H1 (cell line): Measurements from ENCODE around the gene VRK3. TPM values are rescaled to one million over a fixed set of nuclear protein-coding genes. Genes with fewer than 3 reads are reported as not detected.

Experiments used
- CTCF ChIA-PET: fragments of 300-600 bp; sonication (Branson Sonifier 250); formaldehyde crosslinking; loops from one replicate; lab custom pipeline; 2021; ENCODE audit not compliant: partially characterized antibody; lab: Charles Lee
- POLR2A ChIA-PET: fragments of 300-600 bp; sonication (Branson Sonifier 250); formaldehyde crosslinking; loops from one replicate; lab custom pipeline; 2021; ENCODE audit warnings: inconsistent platforms; ENCODE audit not compliant: partially characterized antibody; lab: Charles Lee
- DNase-seq, 2 experiments: peaks; one replicate each; pipeline versions ENCODE4 v3.0.0 to v3.0.0-alpha.2; 2010 to 2022; ENCODE audit warnings: low spot score in 2 of 2, low read depth in 1 of 2, mixed read lengths in 1 of 2
- FAIRE-seq: peaks from 2 replicates; lab custom pipeline; 2011; peaks lifted over from hg19 to GRCh38; lab: Jason Lieb, UNC
- H2AFZ ChIP-seq: 2 replicates; pipeline ENCODE4 v1.8.1; 2012; ENCODE audit warnings: low read length, inconsistent platforms
- H2AK5ac ChIP-seq: 2 replicates; pipeline ENCODE4 v1.6.1; 2013; ENCODE audit warnings: low read depth, low read length
- H2BK120ac ChIP-seq: replicated peaks from 2 replicates; pipeline ENCODE3; 2013; ENCODE audit warnings: low read depth, low read length, inconsistent platforms
- H2BK12ac ChIP-seq: 2 replicates; pipeline ENCODE4 v1.6.1; 2013; ENCODE audit warnings: low read depth, low read length
- H2BK15ac ChIP-seq: 2 replicates; pipeline ENCODE4 v1.6.1; 2013; ENCODE audit warnings: low read length
- H2BK20ac ChIP-seq: 2 replicates; pipeline ENCODE4 v1.6.1; 2013; ENCODE audit warnings: low read length
- H2BK5ac ChIP-seq: 2 replicates; pipeline ENCODE4 v1.6.1; 2013; ENCODE audit warnings: low read depth, low read length
- H3K14ac ChIP-seq: 2 replicates; pipeline ENCODE4 v1.6.1; 2013; ENCODE audit warnings: inconsistent platforms; ENCODE audit not compliant: insufficient read length
- H3K18ac ChIP-seq: 2 replicates; pipeline ENCODE4 v1.6.1; 2013; ENCODE audit warnings: low read length; ENCODE audit errors: extremely low read depth
- H3K23ac ChIP-seq: 2 replicates; pipeline ENCODE4 v1.6.1; 2013; ENCODE audit warnings: inconsistent platforms; ENCODE audit not compliant: insufficient read length
- H3K23me2 ChIP-seq: 2 replicates; pipeline ENCODE4 v1.6.1; 2013; ENCODE audit warnings: low read depth, low read length
- H3K27ac ChIP-seq: 2 replicates; pipeline ENCODE4 v1.6.1; 2011; ENCODE audit warnings: low read depth, low read length, inconsistent platforms
- H3K27me3 ChIP-seq, 4 experiments: replicated peaks in 1 of 4; 1 replicate in 1 of 4; 2 replicates in 3 of 4; pipeline versions ENCODE4 v1.6.1 to v1.8.1; 2011 to 2013; ENCODE audit warnings: low read length in 3 of 4, mild to moderate bottlenecking in 3 of 4, inconsistent platforms in 2 of 4, mixed read lengths in 2 of 4, moderate library complexity in 1 of 4; ENCODE audit not compliant: control insufficient read depth in 3 of 4, insufficient read depth in 3 of 4; ENCODE audit errors: extremely low read depth in 1 of 4
- H3K36me3 ChIP-seq, 4 experiments: 2 replicates each; pipeline versions ENCODE4 v1.6.1 to v1.8.1; 2011 to 2013; ENCODE audit warnings: mild to moderate bottlenecking in 4 of 4, low read length in 3 of 4, moderate library complexity in 2 of 4, control low read depth in 1 of 4, inconsistent platforms in 1 of 4; ENCODE audit not compliant: insufficient read depth in 4 of 4, control insufficient read depth in 2 of 4
- H3K4ac ChIP-seq: replicated peaks from 2 replicates; pipeline ENCODE3; 2013; ENCODE audit warnings: low read length, low read depth, mixed read lengths, inconsistent platforms; ENCODE audit not compliant: insufficient read length
- H3K4me1 ChIP-seq, 4 experiments: replicated peaks in 1 of 4; 1 replicate in 1 of 4; 2 replicates in 3 of 4; pipeline versions ENCODE4 v1.6.1 to v1.8.1; 2011 to 2013; ENCODE audit warnings: low read length in 3 of 4, inconsistent platforms in 2 of 4, mixed read lengths in 1 of 4; ENCODE audit not compliant: insufficient read depth in 4 of 4, control insufficient read depth in 3 of 4
- H3K4me2 ChIP-seq, 2 experiments: 2 replicates each; pipeline versions ENCODE4 v1.6.1 to v1.8.1; 2011 to 2013; ENCODE audit warnings: low read depth in 2 of 2, low read length in 2 of 2, control low read depth in 1 of 2, inconsistent platforms in 1 of 2, mild to moderate bottlenecking in 1 of 2; ENCODE audit not compliant: insufficient read depth in 1 of 2
- H3K4me3 ChIP-seq, 4 experiments: fragments of 200-600, 300-600 bp in 1 of 4; sonication (generic), shearing (Covaris generic), sonication (Bioruptor Twin) in 1 of 4; 2 replicates each; pipeline versions ENCODE4 v1.5.1 to v1.8.1; 2011 to 2016; ENCODE audit warnings: low read length in 4 of 4, low read depth in 3 of 4, control low read depth in 2 of 4, inconsistent platforms in 2 of 4, mild to moderate bottlenecking in 2 of 4, mixed read lengths in 1 of 4, moderate library complexity in 1 of 4; ENCODE audit not compliant: insufficient read depth in 2 of 4; ENCODE audit errors: extremely low read depth in 1 of 4
- H3K56ac ChIP-seq: replicated peaks from 2 replicates; pipeline ENCODE3; 2013; ENCODE audit warnings: low read depth, mild to moderate bottlenecking, mixed read lengths, low read length, inconsistent platforms; ENCODE audit not compliant: insufficient read length
- H3K79me1 ChIP-seq: 2 replicates; pipeline ENCODE4 v1.6.1; 2013; ENCODE audit warnings: low read depth, low read length, control low read depth
- H3K79me2 ChIP-seq, 2 experiments: 2 replicates each; pipeline versions ENCODE4 v1.6.1 to v1.8.1; 2012 to 2013; ENCODE audit warnings: low read length in 2 of 2, mild to moderate bottlenecking in 2 of 2, inconsistent platforms in 1 of 2; ENCODE audit not compliant: insufficient read depth in 2 of 2, control insufficient read depth in 1 of 2
- H3K9ac ChIP-seq, 4 experiments: replicated peaks in 1 of 4; 1 replicate in 1 of 4; 2 replicates in 3 of 4; pipeline versions ENCODE4 v1.6.1 to v1.8.1; 2011 to 2013; ENCODE audit warnings: low read depth in 3 of 4, low read length in 3 of 4, control low read depth in 2 of 4, mild to moderate bottlenecking in 2 of 4, moderate library complexity in 2 of 4, inconsistent platforms in 1 of 4; ENCODE audit errors: extremely low read depth in 1 of 4
- H3K9me3 ChIP-seq, 2 experiments: 2 replicates each; pipeline versions ENCODE4 v1.6.1 to v1.8.1; 2012 to 2013; ENCODE audit warnings: mild to moderate bottlenecking in 2 of 2, moderate library complexity in 2 of 2, control low read depth in 1 of 2, inconsistent platforms in 1 of 2, low read depth in 1 of 2, low read length in 1 of 2, mixed read lengths in 1 of 2; ENCODE audit not compliant: insufficient read depth in 2 of 2
- H4K20me1 ChIP-seq, 2 experiments: replicated peaks in 1 of 2; 2 replicates each; pipeline versions ENCODE3 to v1.8.1; 2011 to 2013; ENCODE audit warnings: inconsistent platforms in 2 of 2, low read length in 2 of 2, mild to moderate bottlenecking in 1 of 2; ENCODE audit not compliant: insufficient read depth in 2 of 2, control insufficient read depth in 1 of 2
- H4K5ac ChIP-seq: 2 replicates; pipeline ENCODE4 v1.6.1; 2013; ENCODE audit warnings: low read length, low read depth, mixed read lengths, inconsistent platforms; ENCODE audit not compliant: insufficient read length
- H4K8ac ChIP-seq: 2 replicates; pipeline ENCODE4 v1.8.0; 2013; ENCODE audit warnings: mild to moderate bottlenecking, moderate library complexity, low read length, inconsistent platforms; ENCODE audit not compliant: insufficient read depth; ENCODE audit errors: extremely low read depth
- H4K91ac ChIP-seq: replicated peaks from 2 replicates; pipeline ENCODE3; 2013; ENCODE audit warnings: low read length, mixed read lengths, inconsistent platforms; ENCODE audit not compliant: insufficient read length
- ATF3 ChIP-seq: IDR thresholded peaks from 2 replicates; pipeline ENCODE4 v1.6.1; 2011; ENCODE audit warnings: low read depth, mild to moderate bottlenecking, low read length; ENCODE audit not compliant: insufficient read depth
- BACH1 ChIP-seq: IDR thresholded peaks from 2 replicates; pipeline ENCODE4 v1.6.1; 2012; ENCODE audit warnings: low read length, improper control_type of control experiment
- EGR1 ChIP-seq: IDR thresholded peaks from 2 replicates; pipeline ENCODE4 v1.6.1; 2011; ENCODE audit warnings: low read depth, low read length, borderline replicate concordance
- GTF2F1 ChIP-seq: IDR thresholded peaks from 2 replicates; pipeline ENCODE4 v1.6.1; 2012; ENCODE audit warnings: low read depth, low read length, improper control_type of control experiment, borderline replicate concordance
- JUND ChIP-seq: IDR thresholded peaks from 2 replicates; pipeline ENCODE4 v1.6.1; 2011; ENCODE audit warnings: mild to moderate bottlenecking, improper control_type of control experiment, low read length
- KDM1A ChIP-seq: fragments of 200-600, 300-600 bp; sonication (generic); IDR thresholded peaks from 2 replicates; pipeline ENCODE4 v1.7.1; 2016; ENCODE audit warnings: mild to moderate bottlenecking, low read length, borderline replicate concordance
- MAX ChIP-seq: IDR thresholded peaks from 2 replicates; pipeline ENCODE4 v1.6.1; 2012; ENCODE audit warnings: inconsistent platforms
- RBBP5 ChIP-seq: IDR thresholded peaks from 2 replicates; pipeline ENCODE4 v1.7.1; 2012; ENCODE audit warnings: low read depth, mild to moderate bottlenecking, inconsistent platforms, low read length, moderate library complexity, borderline replicate concordance
- SRF ChIP-seq: IDR thresholded peaks from 2 replicates; pipeline ENCODE4 v1.6.1; 2011; ENCODE audit warnings: mild to moderate bottlenecking, low read depth, low read length, moderate library complexity
- ZNF274 ChIP-seq: IDR thresholded peaks from 2 replicates; pipeline ENCODE4 v1.7.0; 2012; ENCODE audit warnings: low read length, borderline replicate concordance; ENCODE audit errors: extremely low read depth
- WGBS, 2 experiments: shearing (Covaris generic) in 1 of 2; methylation state at CpG; one replicate each; pipeline versions ENCODE4 v1.1.6 to v1.1.7; 2013 to 2015; ENCODE audit warnings: low lambda C conversion rate in 2 of 2, mixed read lengths in 2 of 2, inconsistent platforms in 1 of 2, low coverage in 1 of 2, missing lambda C conversion rate in 1 of 2; ENCODE audit not compliant: insufficient replicate concordance in 2 of 2, insufficient coverage in 1 of 2, insufficient read length in 1 of 2; ENCODE audit errors: extremely low coverage in 1 of 2, missing lambda C conversion rate in 1 of 2; 5-methylcytosine and 5-hydroxymethylcytosine counted together
- polyA plus RNA-seq, 7 experiments: library from polyadenylated mRNA; depleted of rRNA in 3 of 7; stranded (reverse) in 5 of 7; unstranded in 2 of 7; fragments of >200 nt in 5 of 7; fragments of 200-250 nt in 2 of 7; gene quantifications; 1 replicate in 5 of 7; 2 replicates in 1 of 7; 4 replicates in 1 of 7; pipeline versions ENCODE4 v1.2.1 to v1.2.3, GENCODE V29; 2011 to 2013; ENCODE audit warnings: missing spikeins in 2 of 7, mixed read lengths in 2 of 7
- total RNA-seq: library from RNA; stranded (reverse); fragmentation: NEBNext Ultra II Directional; extraction: Animal tissue kit (Norgen Biotek cat#: 25700); gene quantifications from 2 replicates; pipeline ENCODE4 v1.2.1, GENCODE V29; 2021

VRK3 gene
- total and polyA plus RNA-seq, 2 of the 8 experiments (the other 6 are each of a cell fraction or from before 2014, with no cell fraction given), result 21.3 to 36.1 TPM

GRCh38 chr19:50058425-50058824, 33.3 kb upstream of the VRK3 start:
- Histone ChIP-seq H3K79me1 (no peaks in the 10 kb centered on the region), H3K4me1 (no peaks in the 10 kb centered on the region), H3K9me3 (peaks cover 52 to 59% of the 10 kb centered on the region in 2 experiments), H2BK12ac (no peak overlapping the region), H2BK15ac (no peak overlapping the region), H4K8ac (no peak overlapping the region), H3K14ac (no peak overlapping the region), H3K79me2 (no peaks in the 10 kb centered on the region), H3K18ac (no peak overlapping the region), H3K4me3 (no peak overlapping the region), H3K9ac (no peak overlapping the region), H2BK5ac (no peak overlapping the region), H3K27me3 (no peaks in the 10 kb centered on the region), H3K4me2 (no peak overlapping the region), H3K36me3 (no peaks in the 10 kb centered on the region), H4K5ac (no peak overlapping the region), H2BK120ac (no peak overlapping the region), H3K56ac (no peak overlapping the region), H3K27ac (no peak overlapping the region), H4K91ac (no peak overlapping the region), H3K4ac (no peak overlapping the region), H3K23me2 (no peaks in the 10 kb centered on the region), H4K20me1 (no peaks in the 10 kb centered on the region), H2BK20ac (no peak overlapping the region), H3K23ac (no peak overlapping the region), H2AK5ac (no peak overlapping the region), H2AFZ (no peak overlapping the region)
- ChIA-PET POLR2A (no interaction called here), CTCF (interaction anchor here (0.8 to 1.8 kb wide), 2 partner anchors 74 to 78 kb away, joined by 3 to 4 read pairs; no protein-coding TSS in a partner anchor)
- TF ChIP-seq SRF (no peak), ATF3 (no peak), KDM1A (no peak), MAX (no peak), BACH1 (no peak), ZNF274 (no peak), RBBP5 (no peak), JUND (no peak), GTF2F1 (no peak), EGR1 (no peak)
- DNase-seq, result no peak
- FAIRE-seq, result no peak
- 66% methylated on average over 2 of the region's 2 CpGs; no CpG with 5 or more reads in 1 of the 2 experiments for WGBS, 2 experiments
